ENCODE measurements around the gene ACAP3.

Gene ACAP3

DNA sequence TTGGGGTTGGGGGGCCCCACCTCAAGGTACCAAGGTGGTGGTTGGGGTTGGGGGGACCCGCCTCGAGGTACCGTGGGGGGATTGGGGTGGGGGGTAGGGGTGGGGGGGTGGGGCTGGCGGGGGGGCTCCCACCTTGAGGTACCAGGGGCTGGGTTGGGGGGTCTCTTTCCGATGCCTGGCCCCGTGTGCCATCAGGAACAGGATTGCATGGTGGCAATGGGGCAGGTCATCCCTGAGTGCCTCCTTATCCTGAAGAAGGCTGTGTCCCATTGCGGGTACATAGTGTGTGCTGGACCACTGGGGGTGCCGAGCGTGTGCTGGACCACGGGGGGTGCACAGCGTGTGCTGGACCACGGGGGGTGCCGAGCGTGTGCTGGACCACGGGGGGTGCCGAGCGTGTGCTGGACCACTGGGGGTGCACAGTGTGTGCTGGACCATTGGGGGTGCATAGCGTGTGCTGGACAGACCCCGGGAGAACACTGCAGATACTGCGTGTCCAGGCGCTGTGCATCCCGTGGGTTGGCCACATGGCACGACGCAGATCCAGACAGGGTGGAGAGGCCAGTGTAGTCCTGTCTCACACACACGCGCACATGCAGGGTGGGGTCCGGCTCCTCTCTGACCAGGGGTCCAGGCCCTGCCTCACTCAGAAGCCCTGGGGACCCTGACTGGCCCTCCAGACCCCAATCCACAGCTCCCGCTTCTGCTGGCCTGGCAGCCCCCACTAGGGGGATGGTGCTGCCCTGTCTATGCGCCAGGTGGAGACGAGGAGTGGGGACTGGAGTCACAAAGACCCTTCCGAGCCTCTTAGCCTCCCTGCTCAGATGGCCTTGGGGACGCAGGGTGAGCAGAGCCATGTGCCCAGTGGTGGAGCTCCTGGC, 23.3 kb downstream of the ACAP3 start:
- Histone ChIP-seq H3K27ac (no peak overlapping the region), H3K4me3 (no peak overlapping the region), H3K36me3 (ENCODE audit: insufficient read depth, low read length) (no peaks in the 10 kb centered on the region), H3K9ac (ENCODE audit: insufficient read length) (no peak overlapping the region), H3K9me3 (ENCODE audit: low read depth, low read length) (no peaks in the 10 kb centered on the region)
- TF ChIP-seq EZH2 (IDR thresholded peaks at IDR 0.05) = no peak
- no peak for TF ChIP-seq FOXP2 (optimal IDR thresholded peaks at IDR 0.05; ENCODE audit: control extremely low read depth, extremely low read length, insufficient read depth)
- no peak for TF ChIP-seq POLR2AphosphoS5 (IDR thresholded peaks at IDR 0.05; ENCODE audit: borderline replicate concordance, low read depth, low read length)
- no peak for DNase-seq (ENCODE audit: low read depth, low spot score)

DNA sequence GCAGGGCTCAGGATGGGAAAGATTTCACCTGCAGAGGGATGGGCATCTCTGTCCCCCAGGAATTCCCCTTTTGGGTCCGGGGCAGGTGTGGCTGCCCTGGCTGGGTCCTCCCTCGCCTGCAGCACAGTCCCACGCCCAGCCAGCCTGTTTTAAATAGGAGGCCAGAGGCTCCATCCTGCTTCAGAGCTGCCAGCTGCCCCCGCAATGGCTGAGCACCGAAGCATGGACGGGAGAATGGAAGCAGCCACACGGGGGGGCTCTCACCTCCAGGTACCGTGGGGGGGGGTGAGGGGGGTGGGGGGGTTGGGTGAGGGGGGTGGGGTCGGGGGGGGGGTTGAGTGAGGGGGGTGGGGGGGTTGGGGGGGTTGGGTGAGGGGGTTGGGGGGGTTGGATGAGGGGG, 23.9 kb downstream of the ACAP3 start:
- H3K9me3 ChIP-seq (ENCODE audit: low read depth, low read length) = no peaks in the 10 kb centered on the region
- H3K27ac ChIP-seq = no peak overlapping the region
- DNase-seq (ENCODE audit: low read depth, low spot score) = no peak
- no peak overlapping the region for H3K9ac ChIP-seq (ENCODE audit: insufficient read length)
- H3K4me3 ChIP-seq = no peak overlapping the region
- TF ChIP-seq EZH2 (IDR thresholded peaks at IDR 0.05) = no peak
- TF ChIP-seq POLR2AphosphoS5 (IDR thresholded peaks at IDR 0.05; ENCODE audit: borderline replicate concordance, low read depth, low read length) = no peak
- no peak for TF ChIP-seq FOXP2 (optimal IDR thresholded peaks at IDR 0.05; ENCODE audit: control extremely low read depth, extremely low read length, insufficient read depth)
- H3K36me3 ChIP-seq (ENCODE audit: insufficient read depth, low read length) = no peaks in the 10 kb centered on the region

DNA sequence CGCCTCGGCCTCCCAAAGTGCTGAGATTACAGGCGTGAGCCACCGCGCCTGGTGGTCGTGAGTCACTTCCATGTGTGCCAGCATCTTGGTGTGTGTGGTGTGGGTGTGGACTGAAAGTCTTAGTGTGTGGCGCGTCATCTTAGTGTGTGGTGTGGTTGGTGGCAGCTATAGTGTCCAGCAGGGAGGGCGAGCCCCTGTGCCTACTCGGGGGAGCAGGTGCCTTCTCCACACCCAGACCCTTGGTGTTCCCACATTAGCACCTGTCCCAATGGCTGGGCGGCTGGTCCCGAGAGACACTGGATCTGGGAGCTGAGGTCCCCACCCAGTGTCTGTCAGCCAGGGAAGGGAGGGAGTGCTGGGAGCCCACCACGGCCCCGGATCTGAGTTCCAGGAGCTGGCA, 24.7 kb downstream of the ACAP3 start:
- Histone ChIP-seq H3K36me3 (ENCODE audit: insufficient read depth, low read length) (no peaks in the 10 kb centered on the region), H3K4me3 (no peak overlapping the region), H3K9ac (ENCODE audit: insufficient read length) (no peak overlapping the region), H3K9me3 (ENCODE audit: low read depth, low read length) (no peaks in the 10 kb centered on the region), H3K27ac (no peak overlapping the region)
- TF ChIP-seq FOXP2 (optimal IDR thresholded peaks at IDR 0.05; ENCODE audit: control extremely low read depth, extremely low read length, insufficient read depth) = no peak
- no peak for TF ChIP-seq EZH2 (IDR thresholded peaks at IDR 0.05)
- TF ChIP-seq POLR2AphosphoS5 (IDR thresholded peaks at IDR 0.05; ENCODE audit: borderline replicate concordance, low read depth, low read length) = no peak
- no peak for DNase-seq (ENCODE audit: low read depth, low spot score)

DNA sequence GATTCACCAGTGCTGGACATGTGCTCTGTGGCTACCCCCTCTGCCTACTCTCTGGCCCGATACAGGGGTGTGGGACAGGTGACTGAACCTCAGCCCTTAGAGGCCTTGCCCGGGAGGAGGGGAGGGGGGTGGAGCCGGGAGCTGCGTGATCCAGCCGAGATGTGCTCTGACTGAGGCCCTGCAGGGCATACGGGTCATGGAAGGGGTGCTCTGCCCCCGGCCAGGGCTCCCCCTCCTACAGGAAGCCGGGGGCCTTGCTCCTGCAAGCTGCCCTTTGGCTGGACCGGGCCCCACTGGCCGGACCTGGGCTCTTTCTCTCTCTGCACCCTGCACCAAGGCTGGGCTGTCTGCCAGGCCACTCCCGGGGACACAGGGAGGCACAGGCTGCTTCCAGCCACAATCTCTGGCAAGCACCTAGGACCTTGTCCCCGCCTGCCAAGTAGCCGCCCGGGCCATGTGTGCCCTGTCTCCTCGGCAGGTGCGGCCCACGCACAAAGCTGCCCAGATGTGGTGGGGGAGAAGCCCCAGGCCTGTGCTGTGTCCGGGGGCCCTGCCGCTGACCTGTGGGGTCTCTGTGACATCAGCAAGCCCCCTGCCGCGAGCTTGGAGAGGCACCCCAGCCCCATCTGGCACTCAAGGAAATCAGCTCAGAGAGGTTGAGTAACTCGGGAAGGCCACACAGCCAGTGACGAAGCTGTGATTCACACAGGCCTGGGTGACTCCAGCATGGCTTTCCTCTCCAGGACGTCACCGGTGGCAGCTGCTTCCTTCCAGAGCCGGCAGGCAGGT, 26.0 kb downstream of the ACAP3 start:
- no peak overlapping the region for H3K9ac ChIP-seq (ENCODE audit: insufficient read length)
- H3K36me3 ChIP-seq (ENCODE audit: insufficient read depth, low read length) = no peaks in the 10 kb centered on the region
- TF ChIP-seq FOXP2 (optimal IDR thresholded peaks at IDR 0.05; ENCODE audit: control extremely low read depth, extremely low read length, insufficient read depth) (no peak), POLR2AphosphoS5 (IDR thresholded peaks at IDR 0.05; ENCODE audit: borderline replicate concordance, low read depth, low read length) (no peak), EZH2 (IDR thresholded peaks at IDR 0.05) (no peak)
- H3K4me3 ChIP-seq = no peak overlapping the region
- H3K9me3 ChIP-seq (ENCODE audit: low read depth, low read length) = no peaks in the 10 kb centered on the region
- DNase-seq (ENCODE audit: low read depth, low spot score) = no peak
- no peak overlapping the region for H3K27ac ChIP-seq

DNA sequence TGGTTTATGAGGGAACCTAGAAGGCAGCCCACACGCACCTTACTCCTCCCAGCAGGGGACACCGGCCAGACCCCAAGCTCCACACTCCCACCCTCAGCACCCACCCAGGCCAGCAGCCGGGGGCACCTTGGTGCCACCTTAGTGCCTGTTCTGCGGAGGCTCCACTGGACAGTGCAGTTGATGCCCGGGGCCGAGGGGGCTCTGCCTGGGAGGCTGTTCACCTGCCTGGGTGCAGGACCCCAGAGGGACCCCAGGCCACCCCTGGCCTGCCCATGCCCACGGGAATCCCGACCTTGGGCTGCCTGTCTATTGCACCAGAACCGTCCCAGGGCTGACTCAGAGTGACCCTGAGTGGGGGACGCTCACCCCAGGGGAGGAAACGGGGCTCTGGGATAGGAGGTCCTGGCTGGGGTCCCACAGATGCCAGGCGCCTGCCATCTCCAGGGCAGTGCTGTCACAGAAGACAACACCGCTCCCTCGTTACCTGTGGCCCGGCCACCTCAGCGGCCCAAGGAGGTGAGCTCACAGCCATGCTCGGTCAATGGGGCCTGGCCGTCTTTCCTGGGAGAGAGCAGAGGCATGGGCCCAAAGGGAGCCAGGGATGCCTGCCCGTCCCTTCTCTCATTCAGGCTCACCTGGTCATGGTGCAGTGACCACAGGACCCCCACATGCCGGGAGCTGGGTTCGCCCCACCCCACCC, 26.8 kb downstream of the ACAP3 start:
- no peak for DNase-seq (ENCODE audit: low read depth, low spot score)
- no peak overlapping the region for H3K9ac ChIP-seq (ENCODE audit: insufficient read length)
- no peaks in the 10 kb centered on the region for H3K36me3 ChIP-seq (ENCODE audit: insufficient read depth, low read length)
- no peak overlapping the region for H3K27ac ChIP-seq
- H3K9me3 ChIP-seq (ENCODE audit: low read depth, low read length) = no peaks in the 10 kb centered on the region
- H3K4me3 ChIP-seq = no peak overlapping the region
- TF ChIP-seq FOXP2 (optimal IDR thresholded peaks at IDR 0.05; ENCODE audit: control extremely low read depth, extremely low read length, insufficient read depth) (no peak), EZH2 (IDR thresholded peaks at IDR 0.05) (no peak), POLR2AphosphoS5 (IDR thresholded peaks at IDR 0.05; ENCODE audit: borderline replicate concordance, low read depth, low read length) (no peak)

DNA sequence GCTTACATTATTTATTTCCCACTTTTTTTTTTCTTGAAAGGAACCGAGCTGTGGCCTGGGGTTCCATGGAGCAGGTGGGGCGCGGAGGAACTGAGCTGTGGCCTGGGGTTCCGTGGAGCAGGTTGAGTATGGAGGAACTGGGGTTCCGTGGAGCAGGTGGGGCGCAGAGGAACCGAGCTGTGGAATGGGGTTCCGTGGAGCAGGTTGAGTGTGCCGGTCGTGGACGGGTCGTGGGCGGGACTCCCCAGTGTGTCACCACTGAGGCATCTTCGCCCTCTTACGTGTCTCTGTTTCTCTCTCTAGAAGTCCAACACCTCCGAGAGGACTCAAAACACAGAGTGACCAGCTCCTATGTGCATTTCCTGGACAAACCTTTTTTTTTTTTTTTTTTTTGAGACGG, 28.7 kb downstream of the ACAP3 start:
- H3K4me3 ChIP-seq = no peak overlapping the region
- TF ChIP-seq EZH2 (IDR thresholded peaks at IDR 0.05) = no peak
- TF ChIP-seq POLR2AphosphoS5 (IDR thresholded peaks at IDR 0.05; ENCODE audit: borderline replicate concordance, low read depth, low read length) = no peak
- TF ChIP-seq FOXP2 (optimal IDR thresholded peaks at IDR 0.05; ENCODE audit: control extremely low read depth, extremely low read length, insufficient read depth) = no peak
- H3K27ac ChIP-seq = no peak overlapping the region
- no peak overlapping the region for H3K9ac ChIP-seq (ENCODE audit: insufficient read length)
- no peaks in the 10 kb centered on the region for H3K9me3 ChIP-seq (ENCODE audit: low read depth, low read length)
- no peak for DNase-seq (ENCODE audit: low read depth, low spot score)
- H3K36me3 ChIP-seq (ENCODE audit: insufficient read depth, low read length) = no peaks in the 10 kb centered on the region

DNA sequence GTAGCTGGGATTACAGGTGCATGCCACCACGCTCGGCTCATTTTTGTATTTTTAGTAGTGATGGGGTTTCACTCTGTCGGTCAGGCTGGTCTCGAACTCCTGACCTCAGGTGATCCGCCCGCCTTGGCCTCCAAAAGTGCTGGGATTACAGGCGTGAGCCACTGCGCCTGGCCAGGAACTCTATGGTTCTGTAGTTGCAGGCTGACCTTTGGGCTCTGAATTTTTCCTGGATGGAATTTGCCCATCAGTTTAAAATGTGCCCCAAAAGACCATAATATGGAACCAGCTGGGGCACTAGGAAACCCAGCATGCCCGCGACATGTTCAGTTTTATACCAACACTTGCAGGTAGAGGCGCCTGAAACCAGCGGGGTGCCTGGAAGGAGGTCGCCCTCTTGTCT, 29.1 kb downstream of the ACAP3 start:
- TF ChIP-seq POLR2AphosphoS5 (IDR thresholded peaks at IDR 0.05; ENCODE audit: borderline replicate concordance, low read depth, low read length) (no peak), FOXP2 (optimal IDR thresholded peaks at IDR 0.05; ENCODE audit: control extremely low read depth, extremely low read length, insufficient read depth) (no peak), EZH2 (IDR thresholded peaks at IDR 0.05) (no peak)
- DNase-seq (ENCODE audit: low read depth, low spot score) = no peak
- Histone ChIP-seq H3K4me3 (no peak overlapping the region), H3K36me3 (ENCODE audit: insufficient read depth, low read length) (no peaks in the 10 kb centered on the region), H3K9ac (ENCODE audit: insufficient read length) (no peak overlapping the region), H3K9me3 (ENCODE audit: low read depth, low read length) (no peaks in the 10 kb centered on the region), H3K27ac (no peak overlapping the region)

DNA sequence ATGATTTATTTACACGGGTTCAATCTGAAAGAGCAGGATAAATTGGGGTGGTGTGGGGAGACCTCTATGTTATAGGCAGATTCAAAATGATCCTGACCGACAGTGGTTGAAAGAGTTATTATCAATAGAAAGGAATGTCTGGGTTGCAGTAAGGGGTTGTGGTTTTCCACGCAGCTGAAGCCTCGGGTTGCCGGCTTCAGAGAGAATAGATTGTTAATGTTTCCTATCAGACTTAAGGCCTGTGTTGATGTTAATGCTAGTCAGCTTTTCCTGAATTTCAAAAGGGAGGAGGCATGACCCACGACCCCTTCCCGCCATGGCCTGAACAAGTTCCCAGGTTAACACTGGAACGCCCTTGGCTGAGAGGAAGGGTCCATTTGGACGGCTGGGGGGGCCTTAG, 31.9 kb downstream of the ACAP3 start:
- no peak overlapping the region for H3K27ac ChIP-seq
- DNase-seq (ENCODE audit: low read depth, low spot score) = no peak
- no peak overlapping the region for H3K4me3 ChIP-seq
- H3K9ac ChIP-seq (ENCODE audit: insufficient read length) = no peak overlapping the region
- TF ChIP-seq EZH2 (IDR thresholded peaks at IDR 0.05) (no peak), FOXP2 (optimal IDR thresholded peaks at IDR 0.05; ENCODE audit: control extremely low read depth, extremely low read length, insufficient read depth) (no peak), POLR2AphosphoS5 (IDR thresholded peaks at IDR 0.05; ENCODE audit: borderline replicate concordance, low read depth, low read length) (no peak)
- no peaks in the 10 kb centered on the region for H3K9me3 ChIP-seq (ENCODE audit: low read depth, low read length)
- peaks cover 12% of the 10 kb centered on the region for H3K36me3 ChIP-seq (ENCODE audit: insufficient read depth, low read length)
